Breast epithelium (tissue), 4 donors: ENCODE results near the gene ATP5ME. TPM values are rescaled to one million over a fixed set of nuclear protein-coding genes. Genes with fewer than 3 reads are reported as not detected.

Experiments
- DNase-seq, 2 donors: peaks; one replicate each; pipeline ENCODE4 v3.0.0-alpha.2; 2019; ENCODE audit warnings: low spot score in 2 of 2
- H3K27ac ChIP-seq, 2 donors: fragments of 200-600 bp; sonication (generic) in 1 of 2; one replicate each; pipeline ENCODE4 v1.5.1; 2016 to 2019; ENCODE audit warnings: mild to moderate bottlenecking in 1 of 2
- H3K27me3 ChIP-seq, 2 donors: fragments of 200-600 bp; sonication (generic) in 1 of 2; one replicate each; pipeline versions ENCODE4 v1.5.1 to v1.6.0; 2017 to 2019; ENCODE audit warnings: control low read depth in 1 of 2, mild to moderate bottlenecking in 1 of 2
- H3K36me3 ChIP-seq: fragments of 200-600 bp; one replicate; pipeline ENCODE4 v1.5.1; 2019
- H3K4me1 ChIP-seq, 2 donors: fragments of 200-600 bp; sonication (generic); one replicate each; pipeline ENCODE4 v1.5.1; 2016 to 2019; ENCODE audit warnings: control low read depth in 1 of 2
- H3K4me3 ChIP-seq, 3 donors: fragments of 200-600 bp; sonication (generic); 1 replicate in 2 of 3; 2 replicates in 1 of 3; pipeline ENCODE4 v1.5.1; 2016 to 2019; ENCODE audit warnings: mild to moderate bottlenecking in 3 of 3, moderate library complexity in 2 of 3
- H3K9me3 ChIP-seq, 2 donors: fragments of 200-600 bp; sonication (generic) in 1 of 2; one replicate each; pipeline ENCODE4 v1.5.1; 2016 to 2019; ENCODE audit warnings: control low read depth in 1 of 2
- CTCF ChIP-seq, 3 donors: fragments of 450-650 bp; IDR thresholded peaks; one replicate each; pipeline ENCODE4 v1.5.1; 2016 to 2017; ENCODE audit warnings: antibody characterized with exemption in 3 of 3, mild to moderate bottlenecking in 3 of 3, moderate library complexity in 3 of 3
- POLR2A ChIP-seq: fragments of 450-650 bp; IDR thresholded peaks from one replicate; pipeline ENCODE4 v1.6.1; 2016; ENCODE audit warnings: antibody characterized with exemption, mild to moderate bottlenecking, moderate library complexity
- POLR2AphosphoS5 ChIP-seq, 3 donors: sonication (generic); formaldehyde crosslinking; IDR thresholded peaks; one replicate each; pipeline ENCODE4 v1.6.1; 2017; ENCODE audit warnings: antibody characterized with exemption in 3 of 3
- intact Hi-C: fragments of 100-400 bp; cut with DNase I; formaldehyde crosslinking; loops from one replicate; pipeline ENCODE4 v1.15.1; 2023; ENCODE audit warnings: low total_unique reads
- total RNA-seq, 3 donors: library from RNA; depleted of rRNA; stranded (reverse); fragments of >200 nt; gene quantifications; one replicate each; pipeline ENCODE4 v1.1.0, GENCODE V29; 2016

Gene ATP5ME
- total RNA-seq, 3 donors from 2014 or later = 108 to 179 (median 128) TPM

- no peaks in the 10 kb centered on the region for H3K9me3 ChIP-seq
- H3K4me3 ChIP-seq = no peak overlapping the region
- H3K27ac ChIP-seq = no peak overlapping the region
- no peak for TF ChIP-seq POLR2A
- TF ChIP-seq CTCF (IDR thresholded peaks at IDR 0.05) = no peak
- no peak for TF ChIP-seq POLR2AphosphoS5 (IDR thresholded peaks at IDR 0.05)
- H3K27me3 ChIP-seq = peaks cover 0 to 23% of the 10 kb centered on the region in 2 donors
- intact Hi-C loops = loop anchor here (10.0 kb wide), 1 partner anchor 906 kb away; no protein-coding TSS in a partner anchor
- no peak for DNase-seq
- H3K4me1 ChIP-seq = no peaks in the 10 kb centered on the region
- H3K36me3 ChIP-seq = no peaks in the 10 kb centered on the region
Observed at GRCh38 chr4:658681-659667, 15.1 kb downstream of the ATP5ME start.

- Histone ChIP-seq H3K9me3 (no peaks in the 10 kb centered on the region), H3K4me3 (no peak overlapping the region), H3K4me1 (no peaks in the 10 kb centered on the region), H3K27ac (no peak overlapping the region), H3K36me3 (no peaks in the 10 kb centered on the region), H3K27me3 (peaks cover 0 to 23% of the 10 kb centered on the region in 2 donors)
- no peak for TF ChIP-seq POLR2A
- no peak for TF ChIP-seq POLR2AphosphoS5 (IDR thresholded peaks at IDR 0.05)
- no peak for TF ChIP-seq CTCF (IDR thresholded peaks at IDR 0.05)
- DNase-seq = no peak
- intact Hi-C loops = loop anchor here (10.0 kb wide), 1 partner anchor 907 kb away; no protein-coding TSS in a partner anchor
Observed at GRCh38 chr4:657834-658667, 16.0 kb downstream of the ATP5ME start.

GRCh38 chr4:657338-657833 lies 16.7 kb downstream of the ATP5ME start:
- H3K4me3 ChIP-seq = no peak overlapping the region

More at GRCh38 chr4:657338-657833, 16.7 kb downstream of the ATP5ME start:
- no peaks in the 10 kb centered on the region for H3K9me3 ChIP-seq
- intact Hi-C loops = loop anchor here (10.0 kb wide), 1 partner anchor 907 kb away; no protein-coding TSS in a partner anchor
- TF ChIP-seq CTCF (IDR thresholded peaks at IDR 0.05) (no peak), POLR2AphosphoS5 (IDR thresholded peaks at IDR 0.05) (no peak), POLR2A (no peak)
- no peaks in the 10 kb centered on the region for H3K4me1 ChIP-seq
- no peaks in the 10 kb centered on the region for H3K36me3 ChIP-seq
- no peak overlapping the region for H3K27ac ChIP-seq
- DNase-seq = no peak
- H3K27me3 ChIP-seq = peaks cover 0 to 23% of the 10 kb centered on the region in 2 donors
